Heart left ventricle (tissue), 13 donors: ENCODE results near the gene C5.

Experiments used
- POLR2A ChIP-seq, 2 donors: fragments of 450-650 bp; IDR thresholded peaks; one replicate each; pipeline ENCODE4 v1.6.1; 2017; ENCODE audit warnings: antibody characterized with exemption in 2 of 2, mild to moderate bottlenecking in 2 of 2, moderate library complexity in 2 of 2
- TF ChIP-seq, protein P1 (sequence below), 12 donors: fragments of 200-600 bp; sonication (generic) in 4 of 12; IDR thresholded peaks; one replicate each; pipeline versions ENCODE4 v1.5.0 to v1.8.0; 2018 to 2022; ENCODE audit warnings: antibody characterized with exemption in 12 of 12, mild to moderate bottlenecking in 5 of 12
- donor health status: ischemic (EF 13 %, LVEDD 7.1; RV severe dilation, severe dysfunction).
- donor health status: DM: no; HTN: yes; CAD: no.
- donor health status: DM: no; HTN: no; CAD: no.
- donor health status: ischemic (EF 25% LVEDD 6.9; RV normal size, moderate dysfunction).
- donor health status: ischemic (EF 25% LVEDD 5.7; RV mildly dilated, moderate dysfunction).
- donor health status: ischemic (EF 35%, LVEDD 5.7; RV mildly dilated, moderate dysfunction).
- donor health status: nonischemic (EF 11% LVEDD 7.7; RV severe dilation, severe dysfunction).
- donor health status: DM: yes; HTN: yes; CAD: no.
- donor health status: PGD.
- donor health status: ischemic (EF 29% LVEDD 5.4; RV normal size, mild dysfunction).
- donor health status: nonischemic (EF 23%, LVEDD 6.1; RV moderate dilation, normal function).

DNA sequence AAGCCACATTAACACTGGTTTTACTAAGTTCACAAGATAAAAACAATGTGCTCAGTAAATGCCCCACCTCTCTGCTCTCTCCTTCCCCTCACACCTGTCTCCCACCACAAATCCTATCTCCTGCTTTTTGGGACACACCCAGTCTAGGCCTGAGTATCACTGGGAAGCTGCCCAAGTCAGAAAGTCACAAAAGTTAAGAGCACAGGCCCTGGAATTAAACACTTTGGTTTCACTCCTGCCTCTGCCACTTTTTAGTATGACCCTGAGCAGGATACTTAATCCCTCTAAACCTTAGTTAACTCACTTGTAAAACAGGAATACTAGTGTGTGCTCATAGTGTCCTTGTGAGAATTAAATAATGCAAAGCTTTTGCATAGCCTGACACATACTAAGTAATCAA is 11.3 kb downstream of the C5 start:
- TF ChIP-seq, protein P1, sequence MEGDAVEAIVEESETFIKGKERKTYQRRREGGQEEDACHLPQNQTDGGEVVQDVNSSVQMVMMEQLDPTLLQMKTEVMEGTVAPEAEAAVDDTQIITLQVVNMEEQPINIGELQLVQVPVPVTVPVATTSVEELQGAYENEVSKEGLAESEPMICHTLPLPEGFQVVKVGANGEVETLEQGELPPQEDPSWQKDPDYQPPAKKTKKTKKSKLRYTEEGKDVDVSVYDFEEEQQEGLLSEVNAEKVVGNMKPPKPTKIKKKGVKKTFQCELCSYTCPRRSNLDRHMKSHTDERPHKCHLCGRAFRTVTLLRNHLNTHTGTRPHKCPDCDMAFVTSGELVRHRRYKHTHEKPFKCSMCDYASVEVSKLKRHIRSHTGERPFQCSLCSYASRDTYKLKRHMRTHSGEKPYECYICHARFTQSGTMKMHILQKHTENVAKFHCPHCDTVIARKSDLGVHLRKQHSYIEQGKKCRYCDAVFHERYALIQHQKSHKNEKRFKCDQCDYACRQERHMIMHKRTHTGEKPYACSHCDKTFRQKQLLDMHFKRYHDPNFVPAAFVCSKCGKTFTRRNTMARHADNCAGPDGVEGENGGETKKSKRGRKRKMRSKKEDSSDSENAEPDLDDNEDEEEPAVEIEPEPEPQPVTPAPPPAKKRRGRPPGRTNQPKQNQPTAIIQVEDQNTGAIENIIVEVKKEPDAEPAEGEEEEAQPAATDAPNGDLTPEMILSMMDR (IDR thresholded peaks at IDR 0.05), result no peak
- no peak for TF ChIP-seq POLR2A (IDR thresholded peaks at IDR 0.05)
